ENCODE data around the gene EEA1. TPM values are rescaled to one million over a fixed set of nuclear protein-coding genes. Genes with fewer than 3 reads are reported as not detected.
A peak's percentile ranks its signal among the peaks of the same experiment; 100 is the strongest.
"Not testable (repeated sequence)": the region's sequence is repeated elsewhere in the genome, so short reads cannot be mapped to it uniquely, and the experiment has no call there.

Gene EEA1
- 10 to 100 TPM; 14.8 to 23.8 TPM for total RNA-seq

- peak; percentile 93 to 97 for DNase-seq (ENCODE audit: low spot score in 2 of 2)
- Mint-ChIP-seq H3K36me3 (no peaks in the 10 kb centered on the region), H3K9me3 (no peaks in the 10 kb centered on the region), H3K27ac (peak within 1 kb of the TSS; percentile 97 to 99)
- ATAC-seq, result peak; percentile 84 to 85
Observed at GRCh38 chr12:92928962-92929915, at the start of gene EEA1. Gene EEA1, minus strand, starts transcription at chr12:92929295. Its CDS starts 229 bp downstream, at chr12:92929066.

- DNase-seq (ENCODE audit: low spot score in 2 of 2) (no peak), ATAC-seq (no peak)
- Mint-ChIP-seq H3K27ac (no peak overlapping the region), H3K9me3 (peaks cover 8 to 13% of the 10 kb centered on the region in 2 donors), H3K36me3 (peaks cover 8 to 27% of the 10 kb centered on the region in 2 donors)
Observed at GRCh38 chr12:92978607-92979006, 49.5 kb upstream of the EEA1 start.

- no peak for DNase-seq (ENCODE audit: low spot score in 2 of 2)
Observed at GRCh38 chr12:92977326-92977725, 48.2 kb upstream of the EEA1 start.

GRCh38 chr12:92974759-92975158, 45.7 kb upstream of the EEA1 start:
- Mint-ChIP-seq H3K36me3 (peaks cover 0 to 11% of the 10 kb centered on the region in 2 donors), H3K9me3 (no peaks in the 10 kb centered on the region), H3K27ac (no peak overlapping the region)
- DNase-seq (ENCODE audit: low spot score in 2 of 2) (no peak), ATAC-seq (no peak)

More at GRCh38 chr12:92977326-92977725, 48.2 kb upstream of the EEA1 start:
- Mint-ChIP-seq H3K27ac (peak overlapping the region; percentile 19 to 48), H3K9me3 (peaks cover 8 to 13% of the 10 kb centered on the region in 2 donors), H3K36me3 (peaks cover 8 to 31% of the 10 kb centered on the region in 2 donors)
- peak in 1 of 2 donors; percentile 61 for ATAC-seq

- Mint-ChIP-seq H3K9me3 (no peaks in the 10 kb centered on the region), H3K27ac (no peak overlapping the region), H3K36me3 (peaks cover 0 to 11% of the 10 kb centered on the region in 2 donors)
- DNase-seq (ENCODE audit: low spot score in 2 of 2) (no peak), ATAC-seq (peak; percentile 47 to 74)
Observed at GRCh38 chr12:92973614-92974013, 44.5 kb upstream of the EEA1 start.

- Mint-ChIP-seq H3K27ac (no peak overlapping the region), H3K9me3 (no peaks in the 10 kb centered on the region), H3K36me3 (peaks cover 0 to 11% of the 10 kb centered on the region in 2 donors)
- ATAC-seq (no peak), DNase-seq (ENCODE audit: low spot score in 2 of 2) (no peak)
Observed at GRCh38 chr12:92971859-92972524, 42.9 kb upstream of the EEA1 start.

- H3K36me3 Mint-ChIP-seq, result peaks cover 0 to 4% of the 10 kb centered on the region in 2 donors
- DNase-seq (ENCODE audit: low spot score in 2 of 2) (no peak), ATAC-seq (no peak)
- no peak overlapping the region for H3K27ac Mint-ChIP-seq
- H3K9me3 Mint-ChIP-seq, result no peaks in the 10 kb centered on the region
Observed at GRCh38 chr12:92968176-92968813, 39.2 kb upstream of the EEA1 start.

- not testable (repeated sequence) for ATAC-seq; H3K27ac Mint-ChIP-seq; H3K9me3 Mint-ChIP-seq; H3K36me3 Mint-ChIP-seq; DNase-seq (ENCODE audit: low spot score in 2 of 2)
Observed at GRCh38 chr12:92964378-92964777, 35.3 kb upstream of the EEA1 start.

GRCh38 chr12:92961949-92962348, 32.9 kb upstream of the EEA1 start:
- DNase-seq (ENCODE audit: low spot score in 2 of 2) (no peak), ATAC-seq (no peak)
- no peak overlapping the region for H3K27ac Mint-ChIP-seq
- no peaks in the 10 kb centered on the region for H3K36me3 Mint-ChIP-seq
- H3K9me3 Mint-ChIP-seq, result peaks cover 0 to 5% of the 10 kb centered on the region in 2 donors

- Mint-ChIP-seq H3K36me3 (no peaks in the 10 kb centered on the region), H3K27ac (no peak overlapping the region)
- ATAC-seq, result no peak
Observed at GRCh38 chr12:92955997-92956663, 27.0 kb upstream of the EEA1 start.

GRCh38 chr12:92953747-92954146, 24.7 kb upstream of the EEA1 start:
- ATAC-seq (no peak), DNase-seq (ENCODE audit: low spot score in 2 of 2) (no peak)
- H3K27ac Mint-ChIP-seq, result no peak overlapping the region
- H3K9me3 Mint-ChIP-seq, result peaks cover 0 to 12% of the 10 kb centered on the region in 2 donors
- H3K36me3 Mint-ChIP-seq, result no peaks in the 10 kb centered on the region

More at GRCh38 chr12:92955997-92956663, 27.0 kb upstream of the EEA1 start:
- no peak for DNase-seq (ENCODE audit: low spot score in 2 of 2)
- peaks cover 0 to 12% of the 10 kb centered on the region in 2 donors for H3K9me3 Mint-ChIP-seq

- no peaks in the 10 kb centered on the region for H3K36me3 Mint-ChIP-seq
- ATAC-seq (no peak), DNase-seq (ENCODE audit: low spot score in 2 of 2) (no peak)
- no peak overlapping the region for H3K27ac Mint-ChIP-seq
- H3K9me3 Mint-ChIP-seq, result peaks cover 0 to 11% of the 10 kb centered on the region in 2 donors
Observed at GRCh38 chr12:92952394-92952793, 23.3 kb upstream of the EEA1 start.

- H3K36me3 Mint-ChIP-seq, result no peaks in the 10 kb centered on the region
- H3K27ac Mint-ChIP-seq, result no peak overlapping the region
- ATAC-seq (no peak), DNase-seq (ENCODE audit: low spot score in 2 of 2) (no peak)
- peaks cover 0 to 5% of the 10 kb centered on the region in 2 donors for H3K9me3 Mint-ChIP-seq
Observed at GRCh38 chr12:92951006-92951405, 21.9 kb upstream of the EEA1 start.

- ATAC-seq, result no peak
- H3K9me3 Mint-ChIP-seq, result peaks cover 0 to 5% of the 10 kb centered on the region in 2 donors
- no peak for DNase-seq (ENCODE audit: low spot score in 2 of 2)
- H3K36me3 Mint-ChIP-seq, result no peaks in the 10 kb centered on the region
- H3K27ac Mint-ChIP-seq, result no peak overlapping the region
Observed at GRCh38 chr12:92950011-92950410, 20.9 kb upstream of the EEA1 start.

- Mint-ChIP-seq H3K9me3 (peaks cover 0 to 5% of the 10 kb centered on the region in 2 donors), H3K36me3 (no peaks in the 10 kb centered on the region), H3K27ac (no peak overlapping the region)
- ATAC-seq (no peak), DNase-seq (ENCODE audit: low spot score in 2 of 2) (no peak)
Observed at GRCh38 chr12:92949466-92949865, 20.4 kb upstream of the EEA1 start.

- no peak for ATAC-seq
- no peak for DNase-seq (ENCODE audit: low spot score in 2 of 2)
- H3K36me3 Mint-ChIP-seq, result no peaks in the 10 kb centered on the region
- H3K9me3 Mint-ChIP-seq, result no peaks in the 10 kb centered on the region
- H3K27ac Mint-ChIP-seq, result no peak overlapping the region
Observed at GRCh38 chr12:92947589-92948215, 18.6 kb upstream of the EEA1 start.

All from activated naive CD4-positive, alpha-beta T cell treated with anti-CD3 and anti-CD28 coated beads, Interleukin-2, amount 50 U/mL, for 72 hours (primary cell).